Esophagus muscularis mucosa (tissue), 3 donors: Measurements from ENCODE around the gene MCF2.

ENCODE experiments used
- POLR2A ChIP-seq: fragments of 450-650 bp; IDR thresholded peaks from one replicate; pipeline ENCODE4 v1.6.1; 2017; ENCODE audit warnings: antibody characterized with exemption, moderate library complexity, mild to moderate bottlenecking, low read depth
- POLR2AphosphoS5 ChIP-seq, 2 donors: sonication (generic); formaldehyde crosslinking; IDR thresholded peaks; one replicate each; pipeline ENCODE4 v1.6.1; 2017; ENCODE audit warnings: antibody characterized with exemption in 2 of 2
- TF ChIP-seq, protein P1 (sequence below), 3 experiments: fragments of 200-600 bp in 2 of 3; fragments of 450-650 bp in 1 of 3; sonication (generic) in 2 of 3; IDR thresholded peaks; one replicate each; pipeline ENCODE4 v1.5.1; 2017 to 2019; ENCODE audit warnings: antibody characterized with exemption in 3 of 3, mild to moderate bottlenecking in 2 of 3, moderate library complexity in 1 of 3

DNA sequence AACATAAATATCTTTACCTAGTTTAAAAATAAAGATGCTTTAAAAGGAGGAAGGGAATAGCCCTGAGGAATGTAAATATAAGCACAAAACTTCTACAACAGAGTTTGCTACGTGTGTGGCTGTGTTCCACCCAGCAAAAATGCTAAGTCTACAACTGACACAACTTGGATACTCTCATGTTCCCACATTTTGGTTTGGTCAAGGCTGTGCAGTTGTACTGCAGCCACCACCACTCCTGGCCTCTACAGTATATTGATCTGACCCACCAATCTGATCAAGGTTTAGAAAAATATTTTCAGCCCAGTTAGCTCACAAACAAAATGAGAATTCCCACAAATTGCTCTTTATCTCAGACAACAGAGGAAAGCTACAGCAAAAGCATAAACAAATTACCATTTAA is 165.3 kb downstream of the MCF2 start:
- TF ChIP-seq POLR2AphosphoS5 (IDR thresholded peaks at IDR 0.05): no peak
- TF ChIP-seq, protein P1, sequence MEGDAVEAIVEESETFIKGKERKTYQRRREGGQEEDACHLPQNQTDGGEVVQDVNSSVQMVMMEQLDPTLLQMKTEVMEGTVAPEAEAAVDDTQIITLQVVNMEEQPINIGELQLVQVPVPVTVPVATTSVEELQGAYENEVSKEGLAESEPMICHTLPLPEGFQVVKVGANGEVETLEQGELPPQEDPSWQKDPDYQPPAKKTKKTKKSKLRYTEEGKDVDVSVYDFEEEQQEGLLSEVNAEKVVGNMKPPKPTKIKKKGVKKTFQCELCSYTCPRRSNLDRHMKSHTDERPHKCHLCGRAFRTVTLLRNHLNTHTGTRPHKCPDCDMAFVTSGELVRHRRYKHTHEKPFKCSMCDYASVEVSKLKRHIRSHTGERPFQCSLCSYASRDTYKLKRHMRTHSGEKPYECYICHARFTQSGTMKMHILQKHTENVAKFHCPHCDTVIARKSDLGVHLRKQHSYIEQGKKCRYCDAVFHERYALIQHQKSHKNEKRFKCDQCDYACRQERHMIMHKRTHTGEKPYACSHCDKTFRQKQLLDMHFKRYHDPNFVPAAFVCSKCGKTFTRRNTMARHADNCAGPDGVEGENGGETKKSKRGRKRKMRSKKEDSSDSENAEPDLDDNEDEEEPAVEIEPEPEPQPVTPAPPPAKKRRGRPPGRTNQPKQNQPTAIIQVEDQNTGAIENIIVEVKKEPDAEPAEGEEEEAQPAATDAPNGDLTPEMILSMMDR (IDR thresholded peaks at IDR 0.05): no peak
- no peak for TF ChIP-seq POLR2A
